NCI-H2107 (cell line): Measurements from ENCODE around the gene ME3.
"Not testable (repeated sequence)": the region's sequence is repeated elsewhere in the genome, so short reads cannot be mapped to it uniquely, and the experiment has no call there.

Experiments
- DNase-seq: peaks from one replicate; lab custom pipeline; 2025; lab: John Stamatoyannopoulos, UW

Gene ME3

DNA sequence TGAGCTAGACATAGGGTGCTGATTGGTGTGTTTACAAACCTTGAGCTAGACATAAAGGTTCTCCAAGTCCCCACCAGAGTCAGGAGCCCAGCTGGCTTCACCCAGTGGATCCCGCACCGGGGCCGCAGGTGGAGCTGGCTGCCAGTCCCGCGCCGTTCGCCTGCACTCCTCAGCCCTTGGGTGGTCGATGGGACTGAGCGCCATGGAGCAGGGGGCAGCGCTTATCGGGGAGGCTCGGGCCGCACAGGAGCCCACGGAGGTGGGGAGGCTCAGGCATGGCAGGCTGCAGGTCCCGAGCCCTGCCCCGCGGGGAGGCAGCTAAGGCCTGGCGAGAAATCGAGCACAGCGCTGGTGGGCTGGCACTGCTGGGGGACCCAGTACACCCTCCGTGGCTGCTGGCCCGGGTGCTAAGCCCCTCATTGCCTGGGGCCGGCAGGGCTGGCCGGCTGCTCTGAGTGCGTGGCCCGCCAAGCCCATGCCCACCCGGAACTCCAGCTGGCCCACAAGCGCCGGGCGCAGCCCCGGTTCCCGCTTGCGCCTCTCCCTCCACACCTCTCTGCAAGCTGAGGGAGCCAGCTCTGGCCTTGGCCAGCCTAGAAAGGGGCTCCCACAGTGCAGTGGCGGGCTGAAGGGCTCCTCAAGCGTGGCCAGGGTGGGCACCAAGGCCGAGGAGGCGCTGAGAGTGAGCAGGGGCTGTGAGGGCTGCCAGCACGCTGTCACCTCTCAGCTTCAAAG lies 238.9 kb downstream of the ME3 start:
- DNase-seq, result not testable (repeated sequence)

DNA sequence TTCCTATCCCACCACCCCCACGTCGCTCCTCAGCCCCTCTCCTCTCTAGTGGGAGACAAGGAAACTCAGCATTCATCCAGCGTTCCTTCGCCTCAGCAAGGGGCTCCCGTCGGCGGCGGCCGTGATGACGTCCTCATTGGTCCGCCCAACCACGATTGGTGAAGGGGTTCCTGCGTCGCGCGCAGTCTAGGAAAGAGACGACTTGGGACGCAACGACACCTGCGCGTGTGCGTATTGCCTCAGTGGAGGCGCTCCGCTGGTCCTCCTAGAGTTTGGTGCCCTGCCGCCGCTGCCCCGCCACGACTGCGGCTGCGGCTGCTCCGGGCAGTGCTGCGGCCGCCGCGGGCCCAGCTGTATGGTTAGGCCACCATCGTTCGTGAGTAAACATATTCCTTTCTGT lies 241.2 kb downstream of the ME3 start:
- DNase-seq, result no peak

DNA sequence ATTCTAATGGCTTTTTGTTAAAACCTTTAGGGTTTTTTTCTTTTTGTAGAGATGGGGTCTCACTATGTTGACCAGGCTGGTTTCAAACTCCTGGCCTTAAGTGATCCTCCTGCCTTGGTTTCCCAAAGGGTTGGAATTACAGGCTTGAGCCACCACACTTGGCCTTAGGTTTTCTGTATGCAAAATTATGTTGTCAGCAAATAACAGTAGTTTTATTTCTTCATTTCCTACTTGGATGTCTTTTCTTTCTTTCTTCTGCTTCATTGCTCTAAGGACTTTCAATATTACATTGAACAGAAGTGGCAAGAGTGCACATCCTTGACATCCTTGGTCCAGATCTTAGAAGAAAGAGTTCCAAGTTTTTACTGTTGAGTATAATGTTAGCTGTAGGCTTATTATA lies 245.0 kb downstream of the ME3 start:
- DNase-seq, result no peak

DNA sequence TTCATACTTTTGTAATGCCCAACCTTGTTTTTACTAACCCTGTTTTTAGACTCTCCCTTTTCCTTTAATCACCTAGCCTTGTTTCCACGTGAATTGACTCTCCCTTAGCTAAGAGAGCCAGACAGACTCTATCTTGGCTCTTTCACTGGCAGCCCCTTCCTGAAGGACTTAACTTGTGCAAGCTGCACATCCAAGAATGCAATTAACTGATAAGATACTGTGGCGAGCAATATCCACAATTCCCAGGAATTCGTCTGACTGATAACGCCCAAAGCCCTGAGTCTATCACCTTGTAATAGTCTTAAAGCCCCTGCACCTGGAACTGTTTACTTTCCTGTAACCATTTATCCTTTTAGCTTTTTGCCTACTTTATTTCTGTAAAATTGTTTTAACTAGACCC lies 248.9 kb downstream of the ME3 start:
- DNase-seq, result not testable (repeated sequence)

DNA sequence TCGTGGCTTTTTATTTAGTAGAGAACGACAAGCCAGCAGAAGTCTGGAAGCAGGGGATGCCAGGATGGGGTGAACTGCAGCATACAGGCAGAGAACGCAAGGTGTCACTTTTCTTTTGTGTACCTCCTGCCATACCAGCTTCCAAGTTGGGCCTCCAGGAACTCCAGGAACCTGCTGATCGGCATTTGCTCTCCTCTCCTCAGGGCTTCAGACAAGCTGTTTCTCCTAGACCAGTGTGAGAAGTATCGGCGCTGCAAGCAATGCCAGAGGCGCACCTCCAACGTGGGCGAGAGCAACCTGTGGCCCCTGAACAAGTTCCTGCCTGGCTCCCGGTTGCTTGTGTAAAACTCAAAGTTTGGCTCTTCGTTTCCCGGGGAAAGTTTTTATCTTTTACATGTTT lies 250.0 kb downstream of the ME3 start:
- no peak for DNase-seq

DNA sequence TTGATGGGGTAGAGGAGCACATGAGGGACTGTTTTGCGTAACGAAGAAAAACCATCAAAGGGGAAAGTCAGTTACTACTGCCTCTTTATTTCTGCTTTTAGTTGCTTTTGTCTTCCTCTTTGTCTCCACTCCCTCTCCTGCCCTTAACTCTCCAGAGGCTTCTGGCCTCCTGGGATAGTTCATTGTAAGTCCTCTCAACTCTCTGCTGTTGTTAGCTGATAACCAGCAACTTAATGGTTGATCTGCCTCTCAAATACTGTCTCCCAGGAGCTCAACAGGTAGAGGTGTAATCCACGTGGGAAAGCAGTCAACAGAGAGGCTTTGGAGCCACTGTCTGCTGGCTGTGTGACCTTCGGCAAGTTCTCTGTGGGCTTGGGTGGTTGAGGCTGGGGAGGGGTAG lies 250.5 kb downstream of the ME3 start:
- no peak for DNase-seq

DNA sequence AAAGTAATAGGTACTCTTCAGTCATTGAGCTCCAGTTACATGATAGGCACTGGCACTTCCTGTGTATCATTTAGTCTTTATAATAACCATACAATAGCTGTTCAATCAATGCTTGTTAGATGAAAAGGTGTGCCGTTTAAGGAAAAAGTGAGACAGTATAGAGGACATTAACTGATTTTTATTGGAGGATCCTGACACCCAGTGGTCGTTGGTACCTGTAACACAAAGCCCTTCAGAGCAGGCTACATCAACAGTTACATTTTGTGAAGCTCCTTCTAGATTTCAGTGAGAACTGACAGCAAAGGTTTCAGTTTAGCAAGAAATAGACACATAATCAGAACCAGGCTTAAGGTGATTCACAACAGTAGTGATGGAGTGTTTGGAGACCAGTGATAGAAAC lies 253.5 kb downstream of the ME3 start:
- DNase-seq, result no peak

DNA sequence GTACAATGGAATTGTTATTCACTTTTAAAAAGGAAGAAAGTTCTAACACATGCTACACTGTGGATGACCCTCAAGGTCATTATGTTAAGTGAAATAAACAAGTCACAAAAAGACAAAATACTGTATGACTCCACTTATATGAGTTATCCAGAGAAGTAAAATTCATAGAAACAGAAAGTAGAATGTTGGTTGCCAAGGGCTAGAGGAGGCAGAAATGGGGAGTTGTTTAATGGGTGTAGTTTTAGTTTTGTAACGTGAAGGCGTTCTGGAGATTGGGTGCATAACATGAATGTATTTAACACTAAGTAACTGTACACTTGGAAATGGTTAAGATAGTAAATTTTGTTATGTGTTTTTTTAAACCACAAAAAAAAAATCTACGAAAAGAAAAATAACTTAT lies 253.9 kb downstream of the ME3 start:
- DNase-seq, result no peak

DNA sequence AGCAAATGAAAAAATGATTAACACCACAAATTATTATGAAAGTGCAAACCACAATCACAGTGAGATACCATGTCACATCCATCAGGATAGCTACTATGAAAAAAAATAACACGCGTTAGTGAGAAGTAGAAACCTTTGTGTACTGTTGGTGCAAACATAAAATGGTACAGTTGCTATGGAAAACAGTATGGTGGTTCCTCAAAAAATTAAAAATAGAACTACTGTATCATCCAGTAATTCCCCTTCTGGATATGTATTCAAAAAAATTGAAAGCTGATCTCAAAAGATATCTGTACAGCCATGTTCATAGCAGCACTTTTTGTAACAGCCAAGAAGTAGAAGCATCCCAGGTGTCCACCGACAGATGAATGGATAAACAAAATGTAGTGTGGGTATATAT lies 254.3 kb downstream of the ME3 start:
- no peak for DNase-seq

DNA sequence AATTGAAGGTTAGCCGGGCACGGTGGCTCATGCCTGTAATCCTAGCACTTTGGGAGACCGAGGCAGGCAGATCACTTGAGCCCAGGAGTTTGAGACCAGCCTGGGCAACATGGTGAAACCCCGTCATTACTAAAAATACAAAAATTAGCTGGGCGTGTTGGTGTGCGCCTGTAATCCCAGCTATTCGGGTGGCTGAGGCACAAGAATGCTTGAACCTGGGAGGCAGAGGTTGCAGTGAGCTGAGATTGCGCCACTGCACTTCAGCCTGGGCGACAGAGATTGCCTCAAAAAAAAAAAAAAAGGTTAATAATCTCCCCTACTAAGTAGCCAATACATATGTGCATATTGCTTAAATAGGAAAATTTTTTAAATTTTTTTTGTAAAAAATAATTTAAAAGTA lies 255.5 kb downstream of the ME3 start:
- DNase-seq, result not testable (repeated sequence)

DNA sequence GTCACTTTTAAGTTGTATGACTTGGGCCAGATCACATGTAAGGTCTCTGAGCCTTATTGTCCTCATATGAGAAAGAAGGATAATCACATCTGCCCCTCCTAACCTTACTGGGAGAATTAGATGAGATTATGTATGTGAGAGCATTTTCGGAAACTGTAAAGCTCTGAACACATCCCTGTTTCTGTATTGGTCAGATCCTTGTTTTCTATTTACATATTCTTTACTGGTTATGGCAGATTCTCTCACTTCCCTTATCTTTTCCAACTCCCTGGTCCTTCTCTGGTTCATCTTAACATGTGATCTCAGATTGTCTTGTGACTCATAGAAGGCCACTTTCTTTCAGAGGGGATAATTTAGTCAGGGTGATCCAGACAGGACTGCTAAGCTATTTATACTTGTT lies 255.9 kb downstream of the ME3 start:
- no peak for DNase-seq

DNA sequence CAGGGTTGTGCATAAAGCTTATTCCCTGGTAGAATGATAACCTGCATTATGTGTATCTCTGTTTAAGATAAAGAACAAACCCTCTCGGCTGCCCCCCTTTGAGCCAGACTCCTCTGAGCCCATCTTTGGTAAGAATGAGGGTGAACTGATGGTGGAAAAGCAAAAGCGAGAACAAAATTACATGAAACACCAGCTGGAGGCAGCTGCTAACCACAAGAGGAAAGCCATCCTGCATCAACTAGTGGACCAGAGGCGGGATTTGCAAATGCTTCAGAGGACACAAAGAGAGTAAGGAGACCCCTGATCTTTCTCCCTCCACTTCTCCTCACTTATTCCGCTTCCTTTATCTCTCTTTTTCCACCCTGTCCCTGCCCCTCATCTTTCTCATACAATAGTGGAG lies 257.4 kb downstream of the ME3 start:
- no peak for DNase-seq

DNA sequence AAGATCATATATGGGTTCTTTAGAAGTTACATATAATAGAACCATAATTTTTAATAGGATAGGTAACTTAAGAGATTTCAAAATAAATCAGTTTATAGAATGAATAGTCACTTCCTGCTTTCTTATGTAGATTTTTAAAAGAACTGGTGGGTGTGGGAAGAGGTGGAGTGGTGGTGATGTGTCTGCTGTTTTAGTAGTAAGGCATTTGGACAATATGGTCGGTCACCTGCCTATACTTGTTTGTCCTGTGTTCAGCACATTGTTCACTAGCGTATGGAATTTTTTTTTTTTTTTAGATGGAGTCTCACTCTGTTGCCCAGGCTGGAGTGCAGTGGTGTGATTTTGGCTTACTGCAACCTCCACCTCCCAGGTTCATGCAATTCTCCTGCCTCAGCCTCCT lies 258.4 kb downstream of the ME3 start:
- no peak for DNase-seq

DNA sequence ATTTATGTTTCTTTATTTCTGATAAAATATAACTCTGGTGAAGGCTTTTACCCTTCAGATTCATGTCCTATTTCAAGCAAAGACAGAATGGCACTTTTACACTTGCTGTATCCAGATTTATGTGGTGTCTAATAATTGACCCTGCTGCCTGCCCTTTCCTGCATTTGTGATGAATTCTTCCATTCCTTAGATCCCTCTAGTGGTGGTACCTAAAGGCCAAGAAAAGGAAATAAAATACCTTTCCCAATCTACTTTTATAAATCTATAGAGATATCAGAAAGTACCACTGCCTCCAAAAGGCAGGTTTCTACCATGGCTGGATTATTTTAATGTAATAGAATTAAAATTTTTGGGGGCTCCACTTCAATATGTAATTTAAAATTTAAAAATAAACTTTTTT lies 263.6 kb downstream of the ME3 start:
- no peak for DNase-seq

DNA sequence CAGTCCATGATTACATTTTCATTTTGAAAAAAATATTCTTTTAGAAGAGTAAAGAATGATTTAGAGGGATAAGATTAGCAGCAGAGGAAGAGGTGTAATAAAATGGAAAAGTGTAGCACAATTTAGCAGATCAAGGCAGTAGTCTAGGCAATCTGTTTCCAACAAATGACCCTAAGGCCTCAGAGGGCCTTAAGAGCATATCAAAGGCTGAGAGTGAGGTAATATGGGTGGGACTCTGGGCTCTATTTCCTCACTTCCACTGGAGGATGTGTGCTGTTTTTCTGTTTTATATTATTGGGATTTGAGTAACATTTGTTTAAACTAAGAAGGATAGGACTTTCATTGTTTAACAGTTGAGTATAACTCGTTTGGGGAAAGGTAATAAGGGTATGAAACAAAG lies 269.0 kb downstream of the ME3 start:
- no peak for DNase-seq

DNA sequence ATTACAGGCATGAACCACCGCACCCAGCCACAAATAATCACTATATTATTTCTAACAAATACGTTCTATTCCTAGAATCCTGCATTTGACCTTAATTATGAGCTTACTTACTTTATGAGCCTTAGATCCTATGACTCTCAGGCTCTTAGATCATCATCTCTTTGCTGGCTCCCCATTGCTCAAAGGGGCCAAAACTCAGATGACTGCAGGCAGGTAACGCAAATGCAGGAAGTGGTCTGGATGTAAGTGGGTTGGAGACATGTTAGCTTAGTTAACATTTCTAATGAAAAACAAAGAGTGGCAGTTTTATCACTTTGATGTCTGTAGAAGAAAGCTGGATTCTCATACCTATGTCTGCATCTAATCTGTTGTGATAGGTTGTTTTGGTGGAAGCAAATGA lies 274.3 kb downstream of the ME3 start:
- DNase-seq, result no peak

DNA sequence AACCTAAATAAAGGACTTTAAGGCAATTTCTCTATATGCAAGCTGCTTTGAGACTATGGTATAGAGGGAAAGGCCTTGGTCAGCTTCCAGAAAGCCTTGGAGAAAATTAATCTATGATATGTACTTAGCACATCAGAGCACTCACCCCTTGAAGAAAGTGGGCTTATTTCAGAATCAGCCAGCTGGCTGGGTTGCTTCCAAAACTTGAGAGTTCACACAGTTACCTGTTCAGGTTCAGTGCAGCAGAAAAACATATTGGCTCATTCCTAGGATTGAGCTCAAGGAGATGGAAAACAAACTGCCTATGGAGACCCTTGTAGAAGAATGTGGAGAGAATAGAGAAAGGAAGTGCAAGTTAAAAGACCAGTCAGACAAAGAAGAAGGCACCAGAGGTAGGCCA lies 275.1 kb downstream of the ME3 start:
- no peak for DNase-seq

DNA sequence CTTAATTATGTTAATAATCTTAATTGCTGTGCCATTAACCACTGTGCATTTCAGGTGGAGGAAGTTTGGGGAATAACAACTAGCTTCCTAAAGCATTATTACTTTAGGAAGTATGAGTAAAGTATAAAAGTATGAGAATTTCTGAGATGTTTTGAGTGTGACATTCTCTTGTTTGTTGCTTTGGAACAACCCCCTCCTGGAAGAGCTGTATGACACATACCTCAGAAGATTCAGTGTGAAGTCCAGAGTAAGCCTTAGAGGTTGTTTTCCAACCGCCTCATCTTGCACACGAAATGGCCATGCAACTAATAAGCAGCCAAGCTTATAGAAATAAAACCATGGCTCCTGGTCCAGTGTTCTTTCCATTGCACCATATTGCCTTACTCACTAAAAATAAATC lies 276.0 kb downstream of the ME3 start:
- DNase-seq, result no peak

DNA sequence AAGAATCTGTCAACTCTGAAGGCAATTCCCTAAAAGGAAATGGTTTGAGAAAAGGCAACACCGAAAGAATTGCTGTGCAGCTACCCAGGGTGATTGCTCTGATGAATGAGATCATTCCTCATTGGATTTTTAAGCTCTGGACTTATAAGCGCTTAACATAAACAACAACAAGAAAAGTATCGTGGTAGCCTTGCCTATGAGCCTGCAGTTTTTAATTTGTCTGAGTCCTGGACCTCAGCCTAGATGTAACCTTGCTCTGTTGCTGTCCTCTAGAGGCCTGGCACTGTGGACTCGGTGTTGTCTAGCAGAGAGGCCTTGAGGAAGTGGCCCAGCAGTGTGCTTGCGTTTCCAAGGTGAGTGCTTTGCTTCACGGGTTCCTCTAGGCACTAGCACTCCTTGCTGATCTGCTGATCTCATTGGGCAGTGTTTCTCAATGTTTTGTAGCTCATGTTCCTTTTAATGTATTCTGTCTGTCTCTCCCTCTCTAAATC lies 277.3 kb downstream of the ME3 start:
- no peak for DNase-seq
